Adipocyte (in vitro differentiated cells): ENCODE data around the gene OPCML.
A peak's percentile ranks its signal among the peaks of the same experiment; 100 is the strongest.

Source experiments
- DNase-seq: peaks from one replicate; pipeline ENCODE4 v3.0.0-alpha.2; 2015; ENCODE audit warnings: low read depth
- H3K27me3 ChIP-seq: replicated peaks from 2 replicates; pipeline ENCODE4 v1.7.0; 2013; ENCODE audit warnings: mild to moderate bottlenecking, low read length, moderate library complexity; ENCODE audit not compliant: control insufficient read depth, insufficient read depth
- H3K36me3 ChIP-seq: 2 replicates; pipeline ENCODE4 v1.7.0; 2013; ENCODE audit warnings: low read length, mild to moderate bottlenecking, moderate library complexity; ENCODE audit not compliant: control insufficient read depth, insufficient read depth, severe bottlenecking
- H3K4me1 ChIP-seq: 2 replicates; pipeline ENCODE4 v1.7.0; 2013; ENCODE audit warnings: mild to moderate bottlenecking, low read length, moderate library complexity; ENCODE audit not compliant: control insufficient read depth, insufficient read depth
- H3K4me3 ChIP-seq: 2 replicates; pipeline ENCODE4 v1.7.0; 2013; ENCODE audit warnings: mild to moderate bottlenecking, low read length, moderate library complexity
- H3K9ac ChIP-seq: 2 replicates; pipeline ENCODE4 v1.7.0; 2013; ENCODE audit warnings: mild to moderate bottlenecking, low read length, moderate library complexity
- H3K9me3 ChIP-seq: 2 replicates; pipeline ENCODE4 v1.7.0; 2013; ENCODE audit warnings: mild to moderate bottlenecking, low read length, moderate library complexity; ENCODE audit not compliant: control insufficient read depth

OPCML gene

GRCh38 chr11:132555617-132556016 lies 976.7 kb downstream of the OPCML start:
- H3K4me3 ChIP-seq, result no peak overlapping the region
- H3K9me3 ChIP-seq, result peaks cover 9% of the 10 kb centered on the region
- no peak for DNase-seq
- no peaks in the 10 kb centered on the region for H3K36me3 ChIP-seq
- H3K9ac ChIP-seq, result no peak overlapping the region
- H3K27me3 ChIP-seq, result no peaks in the 10 kb centered on the region
- H3K4me1 ChIP-seq, result no peaks in the 10 kb centered on the region

DNA sequence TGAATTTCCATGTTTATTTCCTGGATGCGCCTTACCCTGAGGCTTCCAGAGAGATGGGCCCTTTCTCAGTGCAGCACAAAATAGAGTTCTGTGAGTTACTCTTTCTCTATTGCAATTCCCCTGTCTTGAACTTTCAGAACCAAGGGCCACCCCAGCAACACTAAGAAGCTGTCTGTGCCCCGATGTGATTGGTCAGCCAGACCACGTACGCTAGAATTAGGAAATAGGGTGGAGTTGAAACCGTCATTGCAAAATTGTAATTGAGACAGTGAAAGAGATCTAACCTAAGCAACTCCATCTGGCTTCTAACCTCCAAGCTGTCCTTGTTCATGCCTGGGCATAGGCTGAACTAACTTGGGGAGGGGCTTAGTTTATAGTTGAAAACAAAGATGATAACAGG lies 981.3 kb downstream of the OPCML start:
- no peak overlapping the region for H3K9ac ChIP-seq
- H3K4me3 ChIP-seq, result no peak overlapping the region
- H3K36me3 ChIP-seq, result no peaks in the 10 kb centered on the region
- H3K27me3 ChIP-seq, result no peaks in the 10 kb centered on the region
- no peaks in the 10 kb centered on the region for H3K4me1 ChIP-seq
- DNase-seq, result no peak
- H3K9me3 ChIP-seq, result peaks cover 9% of the 10 kb centered on the region

GRCh38 chr11:132549561-132549960 lies 982.7 kb downstream of the OPCML start:
- Histone ChIP-seq H3K4me3 (no peak overlapping the region), H3K9me3 (peaks cover 9% of the 10 kb centered on the region), H3K27me3 (no peaks in the 10 kb centered on the region), H3K4me1 (no peaks in the 10 kb centered on the region), H3K9ac (no peak overlapping the region), H3K36me3 (no peaks in the 10 kb centered on the region)
- DNase-seq, result no peak

- Histone ChIP-seq H3K9ac (no peak overlapping the region), H3K9me3 (peaks cover 9% of the 10 kb centered on the region)
Measured at GRCh38 chr11:132549001-132549400, 983.3 kb downstream of the OPCML start.

DNA sequence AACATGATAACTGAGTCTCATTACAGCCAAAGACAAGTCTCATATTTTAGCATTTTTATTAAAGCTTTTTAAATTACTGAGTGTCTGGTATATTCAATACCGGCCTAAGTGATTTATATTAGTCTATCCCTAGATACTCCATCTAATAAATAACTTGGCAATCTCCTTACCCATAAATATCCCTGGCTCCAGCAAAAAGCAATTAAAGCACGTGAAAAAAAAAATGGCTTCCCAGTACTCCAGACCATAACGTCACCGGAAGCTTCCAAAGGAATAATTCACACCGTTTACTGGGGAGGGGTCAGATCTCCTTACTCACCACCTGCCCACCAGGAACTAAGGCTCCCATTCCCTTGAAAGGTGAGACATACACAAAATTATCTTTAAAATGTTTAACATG lies 988.3 kb downstream of the OPCML start:
- Histone ChIP-seq H3K4me1 (no peaks in the 10 kb centered on the region), H3K4me3 (no peak overlapping the region), H3K27me3 (no peaks in the 10 kb centered on the region), H3K9me3 (no peaks in the 10 kb centered on the region), H3K9ac (no peak overlapping the region), H3K36me3 (no peaks in the 10 kb centered on the region)
- no peak for DNase-seq

More at GRCh38 chr11:132549001-132549400, 983.3 kb downstream of the OPCML start:
- no peak for DNase-seq
- Histone ChIP-seq H3K4me3 (no peak overlapping the region), H3K27me3 (no peaks in the 10 kb centered on the region), H3K4me1 (no peaks in the 10 kb centered on the region), H3K36me3 (no peaks in the 10 kb centered on the region)

DNA sequence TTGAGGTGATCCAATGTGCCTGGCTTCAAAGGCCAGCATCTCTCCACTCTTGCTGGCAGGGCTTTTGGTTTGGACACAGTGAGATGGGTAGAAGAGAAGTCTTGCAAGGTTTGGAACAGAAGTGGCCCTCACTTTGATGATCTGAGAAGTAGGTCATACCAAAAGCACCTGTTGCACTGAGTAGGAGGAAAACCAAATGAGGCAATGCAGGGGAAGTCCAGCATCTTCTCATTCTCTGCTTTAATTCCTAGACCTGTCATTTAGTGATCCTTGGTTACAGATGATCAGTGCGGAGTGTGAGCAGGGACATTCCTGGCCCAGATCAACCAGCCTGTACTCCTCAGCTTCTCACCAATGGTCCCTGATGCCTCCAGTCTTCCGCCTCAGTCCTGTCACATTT lies 990.5 kb downstream of the OPCML start:
- no peak for DNase-seq
- Histone ChIP-seq H3K9me3 (no peaks in the 10 kb centered on the region), H3K9ac (no peak overlapping the region), H3K4me1 (no peaks in the 10 kb centered on the region), H3K27me3 (no peaks in the 10 kb centered on the region), H3K36me3 (no peaks in the 10 kb centered on the region), H3K4me3 (no peak overlapping the region)

DNA sequence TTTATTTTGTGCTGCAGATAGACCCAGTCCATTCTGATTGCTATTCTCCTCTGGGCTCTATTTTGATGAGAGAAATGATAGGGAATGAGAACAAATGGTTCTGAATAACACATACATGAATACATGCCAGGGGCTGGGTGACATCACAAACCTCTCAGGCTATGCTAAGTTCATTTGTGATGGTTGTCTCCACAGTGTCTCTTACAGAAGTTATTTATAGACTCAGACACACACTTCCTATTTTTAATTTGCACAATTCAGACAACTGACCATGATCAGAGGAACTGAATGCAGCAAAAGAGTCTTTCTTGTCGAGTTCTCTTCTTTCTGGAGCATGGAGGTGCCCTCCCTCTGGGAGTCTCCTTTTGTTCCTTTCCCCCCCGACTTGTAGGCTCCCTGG lies 991.7 kb downstream of the OPCML start:
- H3K27me3 ChIP-seq, result no peaks in the 10 kb centered on the region
- H3K4me1 ChIP-seq, result no peaks in the 10 kb centered on the region
- no peaks in the 10 kb centered on the region for H3K9me3 ChIP-seq
- H3K9ac ChIP-seq, result no peak overlapping the region
- no peak overlapping the region for H3K4me3 ChIP-seq
- no peaks in the 10 kb centered on the region for H3K36me3 ChIP-seq
- DNase-seq, result no peak

DNA sequence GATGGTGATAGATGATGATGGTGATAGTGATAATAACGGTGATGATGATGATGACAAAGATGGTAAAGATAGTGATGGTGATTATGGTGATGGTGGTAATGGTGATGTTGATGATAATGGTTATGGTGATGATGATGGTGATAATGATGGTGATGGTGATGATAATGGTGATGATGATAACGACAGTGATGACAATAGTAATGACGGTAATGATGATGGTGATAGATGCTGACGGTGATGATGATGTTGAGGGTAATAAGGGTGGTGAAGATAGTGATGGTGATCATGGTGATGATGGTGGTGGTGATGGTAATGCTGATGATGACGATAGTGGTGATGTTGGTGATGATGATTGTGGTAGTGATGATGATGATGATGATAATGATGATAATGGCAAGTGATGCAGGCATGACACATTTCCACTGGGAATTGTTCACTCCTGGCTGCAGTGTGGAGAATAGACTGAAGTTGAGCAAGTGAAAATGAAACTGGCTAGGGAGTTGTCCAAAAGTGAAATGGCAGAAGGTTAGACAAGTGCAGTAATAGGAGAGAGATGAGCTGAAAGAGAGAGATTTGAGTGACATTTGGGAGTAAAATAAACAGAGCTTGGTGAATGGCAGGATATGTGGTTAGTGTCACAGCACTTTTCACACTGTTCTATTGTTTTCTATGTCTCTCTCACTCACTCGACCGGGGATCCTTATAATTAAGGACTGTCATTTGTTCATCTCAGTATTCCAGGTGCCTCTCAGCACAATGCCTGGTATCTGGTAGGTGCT lies 992.5 kb downstream of the OPCML start:
- H3K4me3 ChIP-seq, result no peak overlapping the region
- H3K36me3 ChIP-seq, result no peaks in the 10 kb centered on the region
- no peak for DNase-seq
- no peaks in the 10 kb centered on the region for H3K4me1 ChIP-seq
- H3K9ac ChIP-seq, result no peak overlapping the region
- no peaks in the 10 kb centered on the region for H3K27me3 ChIP-seq
- H3K9me3 ChIP-seq, result no peaks in the 10 kb centered on the region

DNA sequence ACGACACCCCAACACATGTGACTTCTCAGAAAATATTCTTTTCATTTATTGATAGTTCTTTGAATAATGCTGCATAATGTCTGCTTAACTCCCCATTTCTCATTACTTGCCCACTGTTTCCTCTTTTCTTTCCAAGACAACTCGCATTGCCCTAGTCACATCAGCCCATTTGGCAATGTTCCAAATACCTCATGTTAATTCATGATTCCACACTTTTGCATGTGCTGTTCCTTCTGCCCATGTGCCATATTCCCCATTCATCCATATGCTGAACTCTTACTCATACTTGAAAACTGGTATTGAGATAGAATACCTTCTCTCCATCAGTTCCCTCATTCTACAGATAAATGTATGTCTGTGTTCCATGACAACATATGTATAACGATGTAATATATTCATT lies 993.7 kb downstream of the OPCML start:
- DNase-seq, result no peak
- Histone ChIP-seq H3K4me3 (no peak overlapping the region), H3K9me3 (no peaks in the 10 kb centered on the region), H3K27me3 (peaks cover 2% of the 10 kb centered on the region), H3K9ac (no peak overlapping the region), H3K36me3 (no peaks in the 10 kb centered on the region), H3K4me1 (no peaks in the 10 kb centered on the region)

DNA sequence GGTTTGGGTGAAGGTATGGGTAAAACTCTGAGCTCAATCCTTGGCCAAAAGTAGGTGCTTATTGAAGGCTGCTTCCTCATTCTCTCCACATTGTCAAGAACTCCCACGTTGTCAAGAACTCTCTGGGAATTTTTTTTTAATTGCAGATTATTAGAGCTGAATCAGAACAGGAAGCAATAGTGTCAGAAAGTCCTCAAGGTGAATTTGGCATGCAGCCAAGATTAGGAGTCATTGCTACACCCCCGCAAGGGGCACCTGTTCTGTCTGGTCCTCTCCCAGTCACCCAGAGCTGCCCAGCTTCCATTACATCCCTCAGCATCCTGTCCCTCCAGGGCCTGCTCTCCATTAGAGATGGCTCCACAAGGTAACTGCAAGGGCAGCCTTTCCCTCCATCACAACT lies 996.5 kb downstream of the OPCML start:
- Histone ChIP-seq H3K9ac (no peak overlapping the region), H3K27me3 (peaks cover 3% of the 10 kb centered on the region), H3K36me3 (no peaks in the 10 kb centered on the region), H3K9me3 (no peaks in the 10 kb centered on the region), H3K4me1 (no peaks in the 10 kb centered on the region), H3K4me3 (no peak overlapping the region)
- no peak for DNase-seq

DNA sequence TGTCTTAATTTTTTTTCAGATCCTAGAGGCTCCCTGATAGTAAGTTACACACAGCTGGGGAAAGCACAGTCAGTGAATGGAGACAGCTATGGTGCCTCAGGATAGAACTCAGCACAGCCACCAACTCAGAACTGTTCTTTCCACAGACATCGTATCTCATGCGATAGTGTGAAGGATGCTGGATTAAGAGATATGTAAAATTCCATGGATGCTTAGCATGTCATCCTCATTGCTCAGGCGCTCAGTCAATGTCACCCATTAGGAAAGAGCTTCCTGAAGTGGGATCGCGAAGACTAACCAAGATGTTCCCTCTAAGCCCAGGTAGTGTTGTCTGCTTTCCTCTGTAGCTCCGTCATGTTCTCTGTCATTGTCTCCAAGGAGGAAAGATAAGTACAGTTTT lies 1000.4 kb downstream of the OPCML start:
- no peaks in the 10 kb centered on the region for H3K9me3 ChIP-seq
- H3K27me3 ChIP-seq, result peaks cover 3% of the 10 kb centered on the region
- no peak overlapping the region for H3K9ac ChIP-seq
- H3K4me3 ChIP-seq, result no peak overlapping the region
- no peaks in the 10 kb centered on the region for H3K4me1 ChIP-seq
- no peak for DNase-seq
- no peaks in the 10 kb centered on the region for H3K36me3 ChIP-seq

DNA sequence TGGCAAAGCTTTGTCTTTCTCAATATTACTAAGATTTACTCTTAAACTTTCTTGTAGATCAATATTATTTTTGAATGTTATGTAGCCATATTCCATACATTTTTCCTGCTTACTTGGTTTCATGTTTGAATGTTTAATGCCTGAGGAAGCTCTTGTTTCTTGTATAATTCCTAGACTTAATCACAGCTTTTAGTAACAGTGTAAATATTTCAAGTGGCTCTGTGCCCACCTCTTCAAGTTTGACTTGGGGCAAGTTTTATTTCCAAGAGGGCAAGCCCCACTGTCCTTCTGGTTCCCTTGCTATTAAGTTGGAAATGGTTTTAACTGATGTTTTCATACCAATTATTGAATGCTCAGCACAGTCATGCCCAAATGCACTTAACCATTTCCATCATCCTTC lies 1004.1 kb downstream of the OPCML start:
- peak; percentile 7 for DNase-seq
- Histone ChIP-seq H3K27me3 (no peaks in the 10 kb centered on the region), H3K9me3 (no peaks in the 10 kb centered on the region), H3K36me3 (no peaks in the 10 kb centered on the region), H3K4me1 (no peaks in the 10 kb centered on the region), H3K9ac (no peak overlapping the region), H3K4me3 (no peak overlapping the region)
